ENCODE results near the gene OR2C1.

OR2C1 gene

GRCh38 chr16:3321816-3322215, 33.9 kb upstream of the OR2C1 start:
- TF ChIP-seq ZBTB17 (tag by site-specific recombination; IDR thresholded peaks at IDR 0.05) (no peak), ZNF18 (tag by site-specific recombination; IDR thresholded peaks at IDR 0.05) (no peak), FEZF1 (tag by site-specific recombination; IDR thresholded peaks at IDR 0.05) (no peak), ZNF629 (tag by site-specific recombination; IDR thresholded peaks at IDR 0.05) (no peak), ZNF580 (tag by site-specific recombination; IDR thresholded peaks at IDR 0.05) (no peak), ZBTB11 (tag by site-specific recombination; conservative IDR thresholded peaks at IDR 0.05; ENCODE audit: low read depth) (no peak), ZNF157 (tag by site-specific recombination; IDR thresholded peaks at IDR 0.05) (no peak), ZNF544 (tag by site-specific recombination; IDR thresholded peaks at IDR 0.05) (no peak), PRDM4 (tag by site-specific recombination; IDR thresholded peaks at IDR 0.05) (no peak), ZNF239 (tag by site-specific recombination; IDR thresholded peaks at IDR 0.05) (no peak), ZNF518A (tag by site-specific recombination; conservative IDR thresholded peaks at IDR 0.05; ENCODE audit: low read depth) (no peak), ZNF2 (tag by site-specific recombination; IDR thresholded peaks at IDR 0.05) (no peak), MZF1 (tag by site-specific recombination; IDR thresholded peaks at IDR 0.05; ENCODE audit: borderline replicate concordance) (no peak), ZNF692 (tag by site-specific recombination; IDR thresholded peaks at IDR 0.05) (no peak), KLF10 (tag by site-specific recombination; IDR thresholded peaks at IDR 0.05) (no peak), TSHZ1 (tag by site-specific recombination; IDR thresholded peaks at IDR 0.05; ENCODE audit: borderline replicate concordance) (no peak)
- ChIA-PET CTCF (interaction anchor here (0.6 kb wide), 1 partner anchor 189 kb away, joined by 3 read pairs; no protein-coding TSS in a partner anchor), POLR2A (interaction anchor here (1.3 kb wide), 1 partner anchor 9 kb away, joined by 3 read pairs; no protein-coding TSS in a partner anchor)
- Histone ChIP-seq H3K4me3 (ENCODE audit: low read depth, low read length) (no peak overlapping the region), H3K36me3 (ENCODE audit: control insufficient read depth in 2 of 2, insufficient read depth in 1 of 2, low read length in 2 of 2) (peaks cover 0 to 19% of the 10 kb centered on the region in 2 experiments; a peak in 1 of 3 replicates), H3K27ac (ENCODE audit: extremely low read depth, low read depth, low read length) (no peak overlapping the region), H3K4me1 (ENCODE audit: control insufficient read depth, insufficient read depth, low read length) (no peaks in the 10 kb centered on the region), H3K9me3 (ENCODE audit: control insufficient read depth, insufficient read depth, low read depth, low read length) (no peaks in the 10 kb centered on the region)

All from HEK293 (cell line).